PC-9 (cell line): ENCODE results near the gene TPD52L1.

Experiments used
- CTCF ChIP-seq: fragments of 200-600 bp; sonication (generic); conservative IDR thresholded peaks from 2 replicates; pipeline ENCODE4 v1.6.1; 2017; ENCODE audit warnings: mixed run types, antibody characterized with exemption, mild to moderate bottlenecking, moderate library complexity
- EZH2 ChIP-seq: fragments of 200-600 bp; sonication (generic); IDR thresholded peaks from 2 replicates; pipeline ENCODE4 v1.8.0; 2017; ENCODE audit warnings: antibody characterized with exemption, low read depth

- TF ChIP-seq CTCF, result no peak
- no peak for TF ChIP-seq EZH2
Observed at GRCh38 chr6:125157725-125158124, 4.2 kb downstream of the TPD52L1 start.
